Neural progenitor cell (in vitro differentiated cells): Measurements from ENCODE around the gene C6orf132. TPM values are rescaled to one million over a fixed set of nuclear protein-coding genes. Genes with fewer than 3 reads are reported as not detected.

Experiments
- DNase-seq: peaks from one replicate; pipeline ENCODE4 v3.0.0-alpha.2; 2016; ENCODE audit warnings: low spot score
- H2AFZ ChIP-seq: fragments of 200-600 bp; sonication (generic); replicated peaks from 2 replicates; pipeline ENCODE4 v1.6.1; 2016; ENCODE audit warnings: antibody characterized with exemption
- H3F3A ChIP-seq: fragments of 200-600 bp; sonication (generic); 2 replicates; pipeline ENCODE4 v1.6.1; 2016; ENCODE audit warnings: antibody characterized with exemption, low read depth
- H3K27ac ChIP-seq: fragments of 200-600 bp; sonication (generic); 2 replicates; pipeline ENCODE4 v1.5.1; 2016; ENCODE audit warnings: mild to moderate bottlenecking
- H3K27me3 ChIP-seq: fragments of 200-600 bp; sonication (generic); 2 replicates; pipeline ENCODE4 v1.6.1; 2016; ENCODE audit warnings: mild to moderate bottlenecking, moderate library complexity
- H3K36me3 ChIP-seq: fragments of 200-600 bp; sonication (generic); 2 replicates; pipeline ENCODE4 v1.5.1; 2016
- H3K4me1 ChIP-seq: fragments of 200-600 bp; sonication (generic); 2 replicates; pipeline ENCODE4 v1.6.1; 2016; ENCODE audit warnings: mixed run types
- H3K4me2 ChIP-seq: fragments of 200-600 bp; sonication (generic); 2 replicates; pipeline ENCODE4 v1.6.1; 2016
- H3K4me3 ChIP-seq: fragments of 200-600 bp; sonication (generic); 2 replicates; pipeline ENCODE4 v1.5.1; 2016
- H3K79me2 ChIP-seq: fragments of 200-600 bp; sonication (generic); 2 replicates; pipeline ENCODE4 v1.6.1; 2016; ENCODE audit warnings: low read depth
- H3K9ac ChIP-seq: fragments of 200-600 bp; sonication (generic); 2 replicates; pipeline ENCODE4 v1.6.1; 2016
- H3K9me3 ChIP-seq: fragments of 200-600 bp; sonication (generic); 2 replicates; pipeline ENCODE4 v1.5.1; 2016; ENCODE audit warnings: low read depth
- H4K20me1 ChIP-seq: fragments of 200-600 bp; sonication (generic); 2 replicates; pipeline ENCODE4 v1.6.1; 2016; ENCODE audit warnings: low read depth
- H3K27ac Mint-ChIP-seq: 3 replicates; pipeline ENCODE4 v1.8.0; 2021; ENCODE audit warnings: mixed read lengths
- H3K27me3 Mint-ChIP-seq: 2 replicates; pipeline ENCODE4 v1.8.0; 2022; ENCODE audit warnings: low read depth, mild to moderate bottlenecking, inconsistent platforms, moderate library complexity, mixed read lengths; ENCODE audit not compliant: insufficient read depth
- H3K36me3 Mint-ChIP-seq: 3 replicates; pipeline ENCODE4 v1.8.0; 2021; ENCODE audit warnings: mixed read lengths
- H3K4me1 Mint-ChIP-seq: 3 replicates; pipeline ENCODE4 v1.8.0; 2021; ENCODE audit warnings: mixed read lengths
- H3K4me3 Mint-ChIP-seq: 3 replicates; pipeline ENCODE4 v1.8.0; 2021; ENCODE audit warnings: mild to moderate bottlenecking, moderate library complexity, mixed read lengths
- H3K9me3 Mint-ChIP-seq: 3 replicates; pipeline ENCODE4 v1.8.0; 2020; ENCODE audit warnings: mixed read lengths
- CTCF ChIP-seq: fragments of 200-600 bp; sonication (generic); IDR thresholded peaks from 2 replicates; pipeline ENCODE4 v1.5.1; 2017; ENCODE audit warnings: antibody characterized with exemption, mild to moderate bottlenecking
- EZH2 ChIP-seq: fragments of 200-600 bp; sonication (generic); IDR thresholded peaks from 2 replicates; pipeline ENCODE4 v1.6.1; 2017; ENCODE audit warnings: antibody characterized with exemption, mild to moderate bottlenecking, moderate library complexity
- EZH2phosphoT487 ChIP-seq: fragments of 200-600 bp; sonication (generic); IDR thresholded peaks from 2 replicates; pipeline ENCODE4 v1.6.1; 2017; ENCODE audit warnings: antibody characterized with exemption
- total RNA-seq: library from RNA; depleted of rRNA; stranded (reverse); fragments of >200 nt; gene quantifications from 2 replicates; pipeline ENCODE4 v1.2.3, GENCODE V29; 2015; ENCODE audit warnings: low replicate concordance

C6orf132 gene
- total RNA-seq, 1 donor from 2014 or later: 1.8 TPM

GRCh38 chr6:42179261-42179944 lies 37.0 kb upstream of the C6orf132 start:
- H3K79me2 ChIP-seq: no peaks in the 10 kb centered on the region
- TF ChIP-seq CTCF: no peak
- no peak for TF ChIP-seq EZH2
- no peak for TF ChIP-seq EZH2phosphoT487
- Mint-ChIP-seq H3K27me3 (peaks cover 12% of the 10 kb centered on the region), H3K27ac (peak overlapping the region; percentile 37), H3K9me3 (no peaks in the 10 kb centered on the region), H3K4me3 (no peak overlapping the region), H3K4me1 (peaks cover 9% of the 10 kb centered on the region), H3K36me3 (no peaks in the 10 kb centered on the region)
- no peak for DNase-seq
- H4K20me1 ChIP-seq: no peaks in the 10 kb centered on the region
- no peak overlapping the region for H3K27ac ChIP-seq
- H3K9me3 ChIP-seq: no peaks in the 10 kb centered on the region
- H3K4me2 ChIP-seq: no peak overlapping the region
- H3K36me3 ChIP-seq: no peaks in the 10 kb centered on the region
- no peak overlapping the region for H3K9ac ChIP-seq
- no peak overlapping the region for H3K4me3 ChIP-seq
- H3F3A ChIP-seq: peaks cover 20% of the 10 kb centered on the region
- H3K27me3 ChIP-seq: no peaks in the 10 kb centered on the region
- H3K4me1 ChIP-seq: no peaks in the 10 kb centered on the region
- no peak overlapping the region for H2AFZ ChIP-seq

- H3K4me3 ChIP-seq: peak overlapping the region; percentile 60
- Mint-ChIP-seq H3K36me3 (no peaks in the 10 kb centered on the region), H3K9me3 (no peaks in the 10 kb centered on the region), H3K27me3 (peaks cover 14% of the 10 kb centered on the region), H3K4me3 (peak overlapping the region; percentile 78), H3K4me1 (peaks cover 9% of the 10 kb centered on the region), H3K27ac (no peak overlapping the region)
- H3K27me3 ChIP-seq: no peaks in the 10 kb centered on the region
- no peak overlapping the region for H3K27ac ChIP-seq
- H3K36me3 ChIP-seq: no peaks in the 10 kb centered on the region
- no peaks in the 10 kb centered on the region for H4K20me1 ChIP-seq
- H3K79me2 ChIP-seq: no peaks in the 10 kb centered on the region
- no peak for TF ChIP-seq EZH2
- TF ChIP-seq CTCF: no peak
- TF ChIP-seq EZH2phosphoT487: no peak
- H3K9ac ChIP-seq: no peak overlapping the region
- peak overlapping the region; percentile 97 for H2AFZ ChIP-seq
- no peaks in the 10 kb centered on the region for H3K9me3 ChIP-seq
- peaks cover 20% of the 10 kb centered on the region for H3F3A ChIP-seq
- DNase-seq: peak; percentile 85
- H3K4me2 ChIP-seq: peak overlapping the region; percentile 79
- no peaks in the 10 kb centered on the region for H3K4me1 ChIP-seq
Observed at GRCh38 chr6:42177514-42178364, 35.3 kb upstream of the C6orf132 start.

- H2AFZ ChIP-seq: no peak overlapping the region
- H3K4me2 ChIP-seq: no peak overlapping the region
- H4K20me1 ChIP-seq: no peaks in the 10 kb centered on the region
- peaks cover 20% of the 10 kb centered on the region for H3F3A ChIP-seq
- Mint-ChIP-seq H3K4me3 (no peak overlapping the region), H3K36me3 (no peaks in the 10 kb centered on the region), H3K4me1 (peaks cover 9% of the 10 kb centered on the region), H3K9me3 (no peaks in the 10 kb centered on the region), H3K27me3 (peaks cover 14% of the 10 kb centered on the region), H3K27ac (no peak overlapping the region)
- no peak overlapping the region for H3K4me3 ChIP-seq
- no peak for TF ChIP-seq EZH2phosphoT487
- no peak for TF ChIP-seq CTCF
- TF ChIP-seq EZH2: no peak
- DNase-seq: no peak
- no peaks in the 10 kb centered on the region for H3K79me2 ChIP-seq
- no peak overlapping the region for H3K27ac ChIP-seq
- H3K27me3 ChIP-seq: no peaks in the 10 kb centered on the region
- H3K36me3 ChIP-seq: no peaks in the 10 kb centered on the region
- H3K9me3 ChIP-seq: no peaks in the 10 kb centered on the region
- H3K9ac ChIP-seq: no peak overlapping the region
- H3K4me1 ChIP-seq: no peaks in the 10 kb centered on the region
Observed at GRCh38 chr6:42176981-42177380, 34.6 kb upstream of the C6orf132 start.
